Left kidney (tissue), 2 donors: ENCODE data around the gene STXBP6. TPM values are rescaled to one million over a fixed set of nuclear protein-coding genes. Genes with fewer than 3 reads are reported as not detected.
A peak's percentile ranks its signal among the peaks of the same experiment; 100 is the strongest.
"Not testable (repeated sequence)": the region's sequence is repeated elsewhere in the genome, so short reads cannot be mapped to it uniquely, and the experiment has no call there.

Experiments used
- DNase-seq: peaks from one replicate; pipeline ENCODE4 v3.0.0-alpha.2; 2013
- polyA plus RNA-seq: library from polyadenylated mRNA; unstranded; fragments of 120-200 nt; gene quantifications from one replicate; pipeline ENCODE4 v1.2.1, GENCODE V29; 2013; ENCODE audit not compliant: insufficient read length

Gene STXBP6
- polyA plus RNA-seq, 1 donor, result 9.8 TPM

GRCh38 chr14:24829862-24830261 is 220.1 kb downstream of the STXBP6 start:
- DNase-seq, result no peak

GRCh38 chr14:24828486-24828885 is 221.5 kb downstream of the STXBP6 start:
- no peak for DNase-seq

GRCh38 chr14:24826390-24826789 is 223.6 kb downstream of the STXBP6 start:
- DNase-seq, result no peak

GRCh38 chr14:24820616-24821015 is 229.3 kb downstream of the STXBP6 start:
- no peak for DNase-seq

GRCh38 chr14:24818823-24819341 is 231.1 kb downstream of the STXBP6 start:
- DNase-seq, result no peak

DNA sequence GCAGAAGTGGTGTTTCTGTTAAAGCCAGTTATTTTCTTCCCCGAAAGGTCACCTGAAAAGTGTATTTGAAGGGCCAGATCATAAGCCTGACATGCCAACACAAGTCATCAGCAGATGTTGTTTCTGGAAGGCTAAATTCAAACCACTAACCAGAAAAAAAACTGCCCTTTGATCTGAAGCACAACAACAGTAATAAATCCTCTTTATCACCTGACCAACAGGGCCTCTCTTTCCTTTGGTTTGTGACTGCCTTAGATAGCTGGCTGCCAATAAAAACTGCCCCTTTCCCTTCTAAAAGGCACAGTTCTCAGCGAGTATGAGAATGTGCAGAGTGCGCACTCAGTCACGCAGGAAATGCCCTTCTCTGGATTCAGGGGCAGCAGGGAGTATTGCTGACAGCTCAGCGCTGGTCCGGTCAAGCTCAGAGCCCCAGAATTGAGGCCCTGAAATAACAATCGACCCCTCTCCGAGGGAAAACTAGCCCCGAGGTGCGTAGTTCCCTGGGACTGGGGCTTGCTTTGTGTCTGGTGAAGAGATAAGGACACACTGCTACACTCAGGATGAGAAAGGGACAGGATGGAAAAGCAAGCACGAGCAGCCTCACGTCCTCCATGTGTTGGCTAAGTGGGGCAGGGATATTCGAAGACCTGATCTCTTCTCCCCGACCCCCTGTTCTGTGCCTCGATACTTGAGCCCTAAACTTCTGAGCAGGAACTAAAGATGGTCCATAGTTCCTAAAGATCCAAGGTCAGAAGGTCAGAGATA is 231.7 kb downstream of the STXBP6 start:
- DNase-seq, result peak; percentile 73

DNA sequence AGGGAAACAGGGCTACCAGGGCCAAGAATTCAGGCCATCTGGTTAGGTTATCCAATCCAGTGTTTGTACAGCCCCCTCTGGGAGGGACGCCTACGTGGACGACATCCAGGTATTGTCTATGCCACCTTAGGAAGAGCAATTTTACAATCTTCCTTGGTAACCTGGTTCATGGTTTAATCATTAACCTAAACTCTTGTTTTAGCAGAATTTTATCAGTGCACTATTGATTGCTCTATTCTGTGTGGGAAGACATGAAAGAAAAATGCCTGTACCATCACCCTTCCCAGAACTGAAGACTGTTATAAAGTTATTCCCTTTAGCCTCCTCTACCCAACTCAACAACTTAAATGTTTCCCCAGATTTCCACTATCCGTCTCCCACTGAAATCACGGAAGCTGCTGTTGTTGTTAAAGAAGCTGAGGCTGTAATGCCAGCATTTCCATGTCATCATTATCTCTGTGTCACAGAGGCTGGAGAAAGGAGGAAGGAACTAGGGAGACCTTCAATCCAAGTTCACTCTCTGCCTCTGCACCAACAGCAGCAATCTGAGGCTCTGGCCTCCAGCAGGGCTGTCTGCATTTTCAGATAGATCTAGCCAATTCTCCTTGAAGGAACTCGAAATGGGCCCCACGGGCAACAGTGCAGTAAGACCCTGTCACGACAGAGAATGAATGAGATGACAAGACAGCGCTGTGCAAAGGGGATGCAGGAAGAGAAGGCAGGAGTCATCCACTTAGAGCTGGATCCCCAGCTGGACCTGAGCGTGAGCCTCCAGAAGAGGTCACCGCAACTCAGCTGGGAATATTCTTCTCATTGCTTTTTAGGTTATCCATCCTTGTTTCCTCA is 232.5 kb downstream of the STXBP6 start:
- peak; percentile 27 for DNase-seq

DNA sequence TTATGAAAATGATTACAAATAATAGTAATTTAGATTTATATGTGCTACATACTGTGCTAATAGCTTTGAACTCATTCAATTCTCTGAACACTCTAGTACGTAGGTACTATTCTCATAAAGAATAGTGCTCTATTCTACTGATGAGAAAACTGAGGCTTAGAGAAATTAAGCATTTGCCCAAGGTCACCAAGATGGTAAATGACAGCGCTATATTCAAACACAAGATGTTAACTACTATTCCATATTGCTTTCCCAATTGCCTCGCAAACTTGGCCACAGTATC is 233.1 kb downstream of the STXBP6 start:
- DNase-seq, result no peak

GRCh38 chr14:24816011-24816928 is 233.7 kb downstream of the STXBP6 start:
- peak; percentile 59 for DNase-seq

GRCh38 chr14:24815543-24815942 is 234.4 kb downstream of the STXBP6 start:
- peak; percentile 28 for DNase-seq

GRCh38 chr14:24814944-24815343 is 235.0 kb downstream of the STXBP6 start:
- no peak for DNase-seq

GRCh38 chr14:24814346-24814745 is 235.6 kb downstream of the STXBP6 start:
- no peak for DNase-seq

DNA sequence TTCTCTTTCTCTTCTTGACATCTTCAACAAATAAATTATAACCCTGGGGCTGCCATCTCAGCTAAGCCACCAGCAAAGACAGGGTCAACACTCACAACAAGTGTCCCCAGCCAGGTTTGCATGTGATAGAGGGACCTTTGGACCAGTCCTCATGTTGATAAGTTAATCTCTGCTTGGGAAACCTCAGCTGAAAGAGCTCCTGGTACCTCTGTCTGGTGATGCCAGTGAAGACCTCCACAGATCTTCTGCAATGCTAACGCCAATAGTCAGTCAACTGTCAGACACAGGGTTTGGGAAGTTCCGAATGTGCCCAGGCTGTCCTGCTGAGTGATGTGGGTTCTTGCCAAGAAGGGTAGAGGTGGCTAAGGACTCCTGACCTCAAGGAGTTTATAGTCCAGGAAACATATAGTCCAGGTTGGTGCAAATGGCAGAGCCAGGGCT is 236.1 kb downstream of the STXBP6 start:
- DNase-seq, result no peak

GRCh38 chr14:24813089-24813815 is 236.7 kb downstream of the STXBP6 start:
- no peak for DNase-seq

DNA sequence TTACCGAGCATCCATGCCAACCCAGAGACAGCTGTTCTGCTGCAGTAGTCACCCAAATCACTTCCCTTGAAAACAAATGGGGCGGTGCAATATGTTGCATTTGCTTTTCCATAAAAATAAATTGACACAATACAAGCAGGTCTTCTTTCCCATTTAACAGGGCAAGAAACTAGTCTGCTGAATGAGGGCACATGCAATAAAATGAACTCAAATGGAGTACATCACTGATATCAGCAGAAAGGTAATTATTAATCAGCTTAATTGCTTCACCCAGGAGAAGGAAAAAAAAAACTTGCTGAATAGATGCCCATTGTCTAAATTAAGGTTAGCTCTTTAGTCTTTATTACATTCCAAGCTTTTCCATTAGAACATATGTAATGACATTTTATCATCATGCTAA is 240.8 kb downstream of the STXBP6 start:
- no peak for DNase-seq

DNA sequence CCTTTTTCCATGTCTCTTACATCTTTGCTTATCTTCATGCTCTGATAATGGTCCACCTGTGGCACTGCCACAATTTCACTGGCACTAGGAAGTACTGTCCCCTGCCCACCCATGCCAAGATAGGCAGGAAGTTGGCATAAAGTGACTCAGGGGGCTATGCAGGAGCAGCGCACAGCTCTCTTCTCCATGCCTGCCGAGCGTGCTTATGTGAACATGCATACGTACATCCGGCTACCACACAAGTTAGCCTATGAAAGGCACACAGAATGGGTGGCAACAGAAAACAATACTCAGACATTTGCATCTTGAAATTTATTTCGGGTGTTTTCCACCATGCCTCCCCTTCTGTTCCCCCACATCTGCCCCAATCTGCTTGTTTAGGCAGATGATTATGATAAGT is 241.5 kb downstream of the STXBP6 start:
- DNase-seq, result no peak

GRCh38 chr14:24806061-24806678 is 243.8 kb downstream of the STXBP6 start:
- DNase-seq, result peak; percentile 79

DNA sequence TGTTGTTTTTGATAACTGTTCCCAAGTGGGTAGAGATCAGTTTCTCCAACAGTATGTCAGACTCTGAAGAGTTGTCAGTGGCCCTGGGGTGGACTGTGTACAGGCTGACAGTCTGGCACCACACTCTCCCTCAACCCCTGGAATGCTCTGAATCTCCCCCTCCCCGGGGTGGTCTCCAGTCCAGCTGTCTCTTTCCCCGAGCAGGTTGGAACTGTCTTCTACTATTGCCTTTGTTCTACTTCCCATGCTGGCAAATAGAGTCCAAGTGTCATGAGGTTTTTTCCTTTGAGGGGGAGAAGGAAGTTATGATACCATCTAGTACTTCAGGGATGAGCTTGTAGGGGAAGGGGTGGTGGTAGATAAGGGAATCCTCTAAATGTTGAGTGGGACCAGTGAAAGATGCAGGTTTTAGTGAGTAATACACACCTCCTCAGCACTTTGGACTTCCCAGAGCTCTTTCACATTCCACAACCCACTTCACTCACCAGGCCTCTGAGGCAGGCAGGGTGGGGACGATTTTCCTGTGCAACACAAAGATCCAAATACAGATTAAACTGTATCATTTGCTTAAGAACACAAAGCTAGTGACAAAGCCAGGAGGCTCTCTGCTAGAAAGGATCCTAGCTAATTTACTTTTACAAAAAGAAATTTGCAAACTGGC is 245.3 kb downstream of the STXBP6 start:
- no peak for DNase-seq

DNA sequence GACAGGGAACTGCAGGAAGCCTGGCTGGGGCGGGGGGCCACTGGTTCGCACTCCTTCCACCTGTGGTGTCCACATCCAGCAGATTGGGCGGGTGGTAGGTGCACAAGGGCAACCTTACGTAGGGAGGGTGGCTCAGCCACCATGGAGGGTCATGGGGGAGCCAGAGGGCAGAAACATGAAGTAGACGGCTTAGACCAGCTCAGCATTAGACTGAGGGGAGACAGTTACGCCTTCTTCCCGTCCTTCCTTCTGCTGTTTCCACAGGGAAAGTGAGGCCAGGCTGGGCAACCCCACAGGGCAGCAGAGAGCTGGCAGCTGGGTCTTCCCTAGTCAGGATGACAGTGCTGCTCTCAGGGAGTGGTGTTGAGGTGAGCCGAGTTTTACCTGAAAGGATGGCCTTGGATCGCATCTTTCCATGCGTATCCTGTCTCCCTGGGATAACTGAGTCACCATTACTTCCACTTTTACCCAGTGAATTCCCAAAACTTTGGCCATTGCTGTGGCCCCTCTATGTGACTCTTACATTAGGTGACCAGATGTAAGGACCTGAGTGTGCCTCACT is 245.9 kb downstream of the STXBP6 start:
- DNase-seq, result no peak

- not testable (repeated sequence) for DNase-seq
These were observed 246.5 kb downstream of the STXBP6 start for GRCh38 chr14:24803426-24803825.
